ENCODE results near the gene ITPR2. TPM values are rescaled to one million over a fixed set of nuclear protein-coding genes. Genes with fewer than 3 reads are reported as not detected.

ITPR2 gene
- total RNA-seq, 4 donors from 2014 or later: 32.6 to 49.8 (median 39.9) TPM

GRCh38 chr12:26309634-26310033 is 523.4 kb downstream of the ITPR2 start:
- Histone ChIP-seq H3K36me3 (no peaks in the 10 kb centered on the region), H3K4me1 (no peaks in the 10 kb centered on the region), H3K27ac (no peak overlapping the region), H3K9me3 (peaks cover 0 to 20% (median 0%) of the 10 kb centered on the region in 4 donors), H3K4me3 (no peak overlapping the region), H3K27me3 (no peaks in the 10 kb centered on the region)
- WGBS, 2 donors: 50 to 55% methylated on average over 4 of the region's 4 CpGs
- DNase-seq (ENCODE audit: low spot score in 2 of 2): no peak
- TF ChIP-seq CTCF (IDR thresholded peaks at IDR 0.05) (no peak), POLR2A (IDR thresholded peaks at IDR 0.05) (no peak), EP300 (IDR thresholded peaks at IDR 0.05) (no peak)

- no peak overlapping the region for H3K4me3 ChIP-seq
- WGBS, 2 donors: 71 to 78% methylated on average over 2 of the region's 2 CpGs
- no peaks in the 10 kb centered on the region for H3K27me3 ChIP-seq
- DNase-seq (ENCODE audit: low spot score in 2 of 2): no peak
- no peaks in the 10 kb centered on the region for H3K36me3 ChIP-seq
- peaks cover 0 to 5% (median 0%) of the 10 kb centered on the region in 4 donors for H3K9me3 ChIP-seq
- H3K4me1 ChIP-seq: peaks cover 0 to 5% (median 0%) of the 10 kb centered on the region in 4 donors
- TF ChIP-seq CTCF (IDR thresholded peaks at IDR 0.05) (no peak), POLR2A (IDR thresholded peaks at IDR 0.05) (no peak), EP300 (IDR thresholded peaks at IDR 0.05) (no peak)
- no peak overlapping the region for H3K27ac ChIP-seq
These were observed 528.7 kb downstream of the ITPR2 start for GRCh38 chr12:26304273-26304672.

GRCh38 chr12:26303418-26303817 is 529.6 kb downstream of the ITPR2 start:
- H3K4me3 ChIP-seq: no peak overlapping the region
- H3K9me3 ChIP-seq: peaks cover 0 to 5% (median 0%) of the 10 kb centered on the region in 4 donors
- H3K36me3 ChIP-seq: no peaks in the 10 kb centered on the region
- H3K27me3 ChIP-seq: no peaks in the 10 kb centered on the region
- H3K27ac ChIP-seq: no peak overlapping the region
- TF ChIP-seq CTCF (IDR thresholded peaks at IDR 0.05) (no peak), POLR2A (IDR thresholded peaks at IDR 0.05) (no peak)
- 70 to 76% methylated on average over 1 of the region's 1 CpG for WGBS, 2 donors
- no peak for DNase-seq (ENCODE audit: low spot score in 2 of 2)
- peaks cover 0 to 9% (median 3%) of the 10 kb centered on the region in 4 donors for H3K4me1 ChIP-seq

- Histone ChIP-seq H3K4me1 (peaks cover 0 to 11% (median 4%) of the 10 kb centered on the region in 4 donors), H3K27ac (no peak overlapping the region), H3K4me3 (no peak overlapping the region), H3K36me3 (no peaks in the 10 kb centered on the region), H3K9me3 (peaks cover 0 to 3% (median 0%) of the 10 kb centered on the region in 4 donors), H3K27me3 (no peaks in the 10 kb centered on the region)
- WGBS, 2 donors: 97 to 99% methylated on average over 3 of the region's 3 CpGs
- no peak for DNase-seq (ENCODE audit: low spot score in 2 of 2)
- TF ChIP-seq EP300 (IDR thresholded peaks at IDR 0.05) (no peak), CTCF (IDR thresholded peaks at IDR 0.05) (no peak), POLR2A (IDR thresholded peaks at IDR 0.05) (no peak)
These were observed 530.2 kb downstream of the ITPR2 start for GRCh38 chr12:26302776-26303175.

- TF ChIP-seq EP300 (IDR thresholded peaks at IDR 0.05) (no peak), POLR2A (IDR thresholded peaks at IDR 0.05) (no peak), CTCF (IDR thresholded peaks at IDR 0.05) (no peak)
- no peaks in the 10 kb centered on the region for H3K27me3 ChIP-seq
- peak overlapping the region in 2 of 4 donors; percentile 65 to 73 for H3K27ac ChIP-seq
- no peak overlapping the region for H3K4me3 ChIP-seq
- H3K4me1 ChIP-seq: peaks cover 0 to 11% (median 7%) of the 10 kb centered on the region in 4 donors
- 50 to 56% methylated on average over 1 of the region's 1 CpG for WGBS, 2 donors
- no peak for DNase-seq (ENCODE audit: low spot score in 2 of 2)
- no peaks in the 10 kb centered on the region for H3K9me3 ChIP-seq
- H3K36me3 ChIP-seq: no peaks in the 10 kb centered on the region
These were observed 533.2 kb downstream of the ITPR2 start for GRCh38 chr12:26299751-26300150.

Measured in tibial nerve (tissue), 4 donors.